ENCODE data around the gene PSKH1. TPM values are rescaled to one million over a fixed set of nuclear protein-coding genes. Genes with fewer than 3 reads are reported as not detected.

PSKH1 gene
- total and polyA plus RNA-seq, 9 of the 15 experiments (the other 6 are each of a cell fraction or from before 2014, with no cell fraction given), result 0.96 to 20.9 (median 9.4) TPM

GRCh38 chr16:67968400-67969253, 75.6 kb downstream of the PSKH1 start, which contains the start of gene SLC12A4 (continued):
- TF ChIP-seq UBTF (IDR thresholded peaks at IDR 0.05; ENCODE audit: borderline replicate concordance in 1 of 2, low read depth in 2 of 2, low read length in 2 of 2), result 0 out of 4 replicates have a peak, but pooled peaks of 1 of the 2 experiments have one; percentile 32
- no peak for TF ChIP-seq RBM15 (IDR thresholded peaks at IDR 0.05; ENCODE audit: insufficient read depth, low read length)
- TF ChIP-seq PCBP1 (IDR thresholded peaks at IDR 0.05; ENCODE audit: low read depth, low read length, poor library complexity, severe bottlenecking), result peak; percentile 94
- no peak for TF ChIP-seq ZNF695 (CRISPR knock-in tag; IDR thresholded peaks at IDR 0.05)
- peak; percentile 80 for TF ChIP-seq KLF13 (tag; IDR thresholded peaks at IDR 0.05; ENCODE audit: borderline replicate concordance, low read depth)
- TF ChIP-seq NFIX (CRISPR knock-in tag; IDR thresholded peaks at IDR 0.05; ENCODE audit: low read depth), result no peak
- 0 out of 2 replicates have a peak, but pooled peaks have one; percentile 4 for TF ChIP-seq MED1 (CRISPR knock-in tag; IDR thresholded peaks at IDR 0.05; ENCODE audit: borderline replicate concordance)
- no peak for TF ChIP-seq BACH1 (tag; IDR thresholded peaks at IDR 0.05)
- no peak for TF ChIP-seq POLR2AphosphoS2 (IDR thresholded peaks at IDR 0.05; ENCODE audit: low read length)
- TF ChIP-seq MNT (conservative IDR thresholded peaks at IDR 0.05), result peak in 1 of 2 experiments; percentile 35; a peak in 2 of 4 replicates
- TF ChIP-seq ZFP1 (CRISPR knock-in tag; IDR thresholded peaks at IDR 0.05), result no peak
- TF ChIP-seq TRIM25 (IDR thresholded peaks at IDR 0.05; ENCODE audit: borderline replicate concordance), result no peak
- peak; percentile 70; the same call in 1 of the 2 replicates for TF ChIP-seq SMAD4 (CRISPR knock-in tag; conservative IDR thresholded peaks at IDR 0.05)
- TF ChIP-seq ZNF507 (tag; conservative IDR thresholded peaks at IDR 0.05), result no peak
- 0 out of 2 replicates have a peak, but pooled peaks have one; percentile 5 for TF ChIP-seq ZNF121 (CRISPR knock-in tag; conservative IDR thresholded peaks at IDR 0.05)
- peak; percentile 85; the same call in 1 of the 2 replicates for TF ChIP-seq GATAD2B (IDR thresholded peaks at IDR 0.05; ENCODE audit: borderline replicate concordance)
- TF ChIP-seq NONO (IDR thresholded peaks at IDR 0.05; ENCODE audit: low read depth in 2 of 2, low read length in 1 of 2), result peak in 1 of 2 experiments; percentile 41; a peak in 1 of 4 replicates
- TF ChIP-seq DMBX1 (CRISPR knock-in tag; IDR thresholded peaks at IDR 0.05; ENCODE audit: borderline replicate concordance), result 0 out of 2 replicates have a peak, but pooled peaks have one; percentile 42
- TF ChIP-seq U2AF2 (optimal IDR thresholded peaks at IDR 0.05; ENCODE audit: low read depth, low read length), result no peak
